Activated naive CD4-positive, alpha-beta T cell treated with anti-CD3 and anti-CD28 coated beads, Interleukin-2, amount 50 U/mL, for 24 hours (primary cell): ENCODE data around the gene NUP188.
"Not testable (repeated sequence)": the region's sequence is repeated elsewhere in the genome, so short reads cannot be mapped to it uniquely, and the experiment has no call there.

Experiments used
- H3K27ac Mint-ChIP-seq: one replicate; pipeline ENCODE4 v1.8.0; 2021; ENCODE audit warnings: mild to moderate bottlenecking, mixed read lengths
- H3K27me3 Mint-ChIP-seq: one replicate; pipeline ENCODE4 v1.8.0; 2021; ENCODE audit warnings: mixed read lengths
- H3K36me3 Mint-ChIP-seq: one replicate; pipeline ENCODE4 v1.8.0; 2021; ENCODE audit warnings: mixed read lengths
- H3K4me1 Mint-ChIP-seq: one replicate; pipeline ENCODE4 v1.8.0; 2021; ENCODE audit warnings: mixed read lengths
- H3K4me3 Mint-ChIP-seq: one replicate; pipeline ENCODE4 v1.8.0; 2021; ENCODE audit warnings: mild to moderate bottlenecking, mixed read lengths
- H3K9me3 Mint-ChIP-seq: one replicate; pipeline ENCODE4 v1.8.0; 2021; ENCODE audit warnings: mixed read lengths

NUP188 gene

DNA sequence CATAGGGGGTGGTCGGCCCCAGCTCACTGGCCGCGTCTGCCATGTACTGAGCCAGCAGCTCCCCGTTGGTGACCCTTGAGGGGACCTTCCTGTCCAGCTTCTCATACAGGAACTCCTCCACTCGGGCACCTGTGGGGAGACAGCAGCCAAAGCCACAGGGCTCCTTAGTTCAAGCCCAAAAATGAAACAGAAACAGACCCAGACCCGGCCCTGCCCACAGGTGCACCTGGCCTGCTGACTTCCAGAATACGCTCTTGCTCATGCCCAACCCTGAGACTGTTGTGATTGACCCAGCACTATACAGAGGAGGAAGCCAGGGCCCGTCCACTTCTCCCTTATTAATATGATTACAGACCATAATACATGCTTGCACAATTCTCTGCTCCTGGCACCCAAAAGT lies 73.6 kb downstream of the NUP188 start:
- no peaks in the 10 kb centered on the region for H3K9me3 Mint-ChIP-seq
- no peaks in the 10 kb centered on the region for H3K36me3 Mint-ChIP-seq
- no peak overlapping the region for H3K27ac Mint-ChIP-seq
- peaks cover 26% of the 10 kb centered on the region for H3K4me1 Mint-ChIP-seq
- H3K27me3 Mint-ChIP-seq = no peaks in the 10 kb centered on the region
- no peak overlapping the region for H3K4me3 Mint-ChIP-seq

DNA sequence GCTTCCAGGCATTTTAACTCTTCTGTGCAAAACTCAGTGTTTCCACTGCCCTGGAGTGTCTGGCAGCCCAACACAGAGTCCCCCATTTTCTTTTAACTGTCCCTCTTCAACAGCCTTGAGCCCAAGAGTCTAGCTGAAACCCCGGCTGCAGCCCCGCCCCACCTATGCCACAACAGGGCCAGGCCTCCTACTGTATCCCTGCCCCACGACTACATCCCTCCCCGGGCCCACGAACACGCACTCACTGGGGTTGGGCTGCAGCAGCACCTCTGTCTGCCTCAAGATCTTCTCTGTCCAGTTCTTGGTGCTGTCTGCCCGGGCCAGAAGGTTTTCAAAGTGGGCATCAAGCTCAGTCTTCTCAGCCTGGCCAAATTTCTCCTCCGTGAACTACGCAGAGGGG lies 74.5 kb downstream of the NUP188 start:
- no peaks in the 10 kb centered on the region for H3K36me3 Mint-ChIP-seq
- peaks cover 35% of the 10 kb centered on the region for H3K4me1 Mint-ChIP-seq
- H3K27me3 Mint-ChIP-seq = no peaks in the 10 kb centered on the region
- no peak overlapping the region for H3K4me3 Mint-ChIP-seq
- no peak overlapping the region for H3K27ac Mint-ChIP-seq
- H3K9me3 Mint-ChIP-seq = no peaks in the 10 kb centered on the region

DNA sequence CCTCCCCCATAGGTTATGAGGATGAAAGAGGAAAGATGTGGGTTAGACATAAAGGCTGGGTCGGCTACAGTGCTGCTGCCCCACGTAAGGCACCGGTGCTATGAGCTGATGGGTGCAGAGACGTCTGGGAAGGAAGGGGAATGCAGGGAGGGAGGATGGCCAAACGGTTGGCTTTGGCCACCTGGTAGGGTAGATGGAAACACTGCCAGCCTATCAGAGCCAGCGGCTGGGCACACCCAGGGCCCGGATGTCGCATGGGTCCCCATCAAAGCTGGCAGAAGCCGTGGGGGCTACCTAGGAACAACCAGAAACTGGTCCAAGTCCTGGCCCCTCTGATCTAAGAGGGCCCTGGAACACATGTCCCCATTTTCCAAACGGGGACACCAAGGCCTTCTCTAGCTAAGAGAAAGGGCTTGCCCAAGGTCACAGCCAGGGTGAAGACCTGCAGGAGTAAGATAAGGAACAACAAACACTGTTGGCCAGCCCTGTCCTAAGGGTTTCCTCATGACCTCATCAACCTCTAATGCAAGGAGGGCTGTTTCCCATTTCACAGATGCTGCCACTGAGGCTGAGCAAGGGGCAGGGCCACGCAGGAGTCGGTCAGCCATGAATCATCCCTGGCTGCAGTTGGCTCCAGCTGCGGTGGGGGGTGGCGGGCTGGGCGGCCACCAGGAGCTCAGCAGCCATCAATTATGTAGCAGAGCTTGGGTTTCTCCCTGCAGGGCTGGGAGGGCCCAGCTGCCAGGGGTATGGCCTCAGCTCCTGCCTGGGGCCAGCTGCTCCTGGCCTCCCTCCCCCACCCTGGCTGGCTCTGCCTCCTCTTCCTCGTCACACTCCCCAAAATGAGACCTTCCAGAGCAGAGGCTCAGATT lies 75.8 kb downstream of the NUP188 start:
- Mint-ChIP-seq H3K4me3 (no peak overlapping the region), H3K36me3 (no peaks in the 10 kb centered on the region), H3K27me3 (no peaks in the 10 kb centered on the region), H3K27ac (no peak overlapping the region), H3K9me3 (no peaks in the 10 kb centered on the region), H3K4me1 (peaks cover 41% of the 10 kb centered on the region)

DNA sequence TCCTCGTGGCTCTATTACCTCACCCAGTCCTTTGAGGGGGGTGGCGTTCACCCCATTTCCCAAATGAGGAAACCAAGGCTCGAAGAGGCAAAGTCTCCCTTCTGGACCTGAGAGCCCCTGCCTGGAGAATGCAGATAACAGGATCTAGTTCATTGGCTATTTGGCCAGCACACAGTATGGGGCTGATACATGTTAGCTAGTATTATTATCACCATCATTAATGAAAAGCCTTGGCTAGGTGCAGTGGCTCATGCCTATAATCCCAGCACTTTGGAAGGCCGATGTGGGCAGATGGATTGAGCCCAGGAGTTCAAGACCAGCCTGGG lies 76.4 kb downstream of the NUP188 start:
- Mint-ChIP-seq H3K27me3 (no peaks in the 10 kb centered on the region), H3K4me1 (peaks cover 42% of the 10 kb centered on the region), H3K9me3 (no peaks in the 10 kb centered on the region), H3K4me3 (no peak overlapping the region), H3K27ac (no peak overlapping the region), H3K36me3 (no peaks in the 10 kb centered on the region)

DNA sequence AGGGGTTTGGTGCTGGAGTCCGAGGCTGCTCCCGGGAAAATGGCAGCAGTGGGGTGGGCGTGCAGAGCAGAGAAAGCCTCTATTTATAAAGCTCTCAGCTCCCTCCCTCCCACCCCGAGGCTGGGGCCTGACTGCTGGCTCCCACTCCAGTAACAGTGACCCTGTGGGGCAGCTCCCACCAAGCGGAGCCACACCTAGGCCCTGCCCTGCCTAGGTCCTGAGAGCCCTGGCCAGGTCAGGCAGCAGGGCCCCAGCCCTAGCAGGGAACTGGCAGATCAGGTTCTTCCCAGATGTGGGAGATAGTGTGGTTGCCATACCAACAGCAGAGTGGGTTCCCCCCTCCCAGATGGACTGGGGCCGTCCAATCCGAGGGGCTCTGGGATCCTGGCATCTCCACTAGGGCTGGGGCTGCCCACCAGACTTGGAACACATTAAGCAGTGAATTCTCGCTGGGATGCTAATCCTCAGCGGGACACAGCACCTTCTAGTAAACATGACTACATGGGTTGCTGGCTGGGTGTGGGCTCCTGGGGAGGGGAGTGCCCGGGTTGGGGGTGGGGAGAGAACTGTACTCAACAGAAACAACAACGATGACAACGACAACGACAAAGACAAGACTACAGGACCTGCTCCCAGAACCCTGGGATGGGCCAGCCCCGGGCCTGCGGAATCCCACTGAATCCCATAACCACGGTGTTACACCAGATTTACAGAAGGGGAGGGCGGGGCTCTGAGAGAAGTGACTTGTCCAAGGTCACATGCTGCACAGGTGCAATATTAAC lies 79.1 kb downstream of the NUP188 start:
- no peaks in the 10 kb centered on the region for H3K27me3 Mint-ChIP-seq
- H3K36me3 Mint-ChIP-seq = no peaks in the 10 kb centered on the region
- peak overlapping the region; percentile 76 for H3K4me3 Mint-ChIP-seq
- peaks cover 45% of the 10 kb centered on the region for H3K4me1 Mint-ChIP-seq
- H3K9me3 Mint-ChIP-seq = no peaks in the 10 kb centered on the region
- no peak overlapping the region for H3K27ac Mint-ChIP-seq

DNA sequence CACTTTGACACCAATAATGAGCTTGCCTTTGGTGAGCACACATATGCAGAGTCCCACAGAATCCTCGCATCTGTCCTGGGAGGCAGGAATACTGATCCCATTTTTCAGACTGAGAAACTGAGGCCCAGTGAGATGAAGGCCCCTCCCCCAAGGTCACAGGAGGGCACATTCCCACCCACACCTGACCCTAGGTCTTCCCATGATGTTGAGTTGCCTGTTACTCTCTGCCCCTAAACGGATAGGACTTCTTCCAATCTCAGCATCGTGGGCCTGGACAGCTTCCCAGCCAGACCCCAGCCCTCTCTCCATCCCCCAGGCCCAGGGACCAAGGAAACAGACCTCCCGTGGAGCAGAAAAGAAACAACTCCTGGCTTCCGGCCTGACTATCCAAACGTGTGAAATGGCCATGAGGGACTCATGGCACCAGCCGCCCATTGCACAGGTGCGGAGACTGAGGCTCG lies 79.8 kb downstream of the NUP188 start:
- Mint-ChIP-seq H3K27me3 (no peaks in the 10 kb centered on the region), H3K27ac (no peak overlapping the region), H3K4me3 (peak overlapping the region; percentile 76), H3K4me1 (peaks cover 40% of the 10 kb centered on the region), H3K36me3 (no peaks in the 10 kb centered on the region), H3K9me3 (no peaks in the 10 kb centered on the region)

DNA sequence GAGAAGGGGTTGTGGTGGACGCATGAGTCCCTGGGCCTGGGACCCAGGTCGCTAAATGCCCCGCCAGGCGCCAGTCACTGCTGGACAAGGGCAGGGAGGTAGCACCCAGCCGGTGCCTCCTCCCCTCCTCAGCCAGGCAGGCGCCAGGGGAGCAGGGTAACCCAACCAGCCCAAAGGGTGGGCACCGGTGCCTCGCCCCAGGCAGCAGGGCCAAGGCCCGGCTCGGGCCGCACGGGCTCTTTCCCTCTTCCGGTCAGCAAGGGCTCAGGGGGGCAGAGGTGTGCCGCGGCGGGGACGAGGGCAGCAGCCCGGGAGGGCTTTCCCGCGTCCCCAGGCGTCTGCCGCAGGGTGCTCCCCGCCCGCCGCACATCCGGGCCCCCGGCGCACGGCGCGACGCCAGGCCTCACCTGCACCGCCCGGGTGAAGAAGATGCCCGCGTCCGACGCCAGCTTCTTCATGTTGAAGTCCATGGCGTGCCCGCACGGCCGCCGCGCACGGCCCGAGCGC lies 80.2 kb downstream of the NUP188 start:
- Mint-ChIP-seq H3K27ac (no peak overlapping the region), H3K36me3 (no peaks in the 10 kb centered on the region), H3K4me3 (peak overlapping the region; percentile 76), H3K9me3 (no peaks in the 10 kb centered on the region), H3K4me1 (peaks cover 37% of the 10 kb centered on the region), H3K27me3 (no peaks in the 10 kb centered on the region)

DNA sequence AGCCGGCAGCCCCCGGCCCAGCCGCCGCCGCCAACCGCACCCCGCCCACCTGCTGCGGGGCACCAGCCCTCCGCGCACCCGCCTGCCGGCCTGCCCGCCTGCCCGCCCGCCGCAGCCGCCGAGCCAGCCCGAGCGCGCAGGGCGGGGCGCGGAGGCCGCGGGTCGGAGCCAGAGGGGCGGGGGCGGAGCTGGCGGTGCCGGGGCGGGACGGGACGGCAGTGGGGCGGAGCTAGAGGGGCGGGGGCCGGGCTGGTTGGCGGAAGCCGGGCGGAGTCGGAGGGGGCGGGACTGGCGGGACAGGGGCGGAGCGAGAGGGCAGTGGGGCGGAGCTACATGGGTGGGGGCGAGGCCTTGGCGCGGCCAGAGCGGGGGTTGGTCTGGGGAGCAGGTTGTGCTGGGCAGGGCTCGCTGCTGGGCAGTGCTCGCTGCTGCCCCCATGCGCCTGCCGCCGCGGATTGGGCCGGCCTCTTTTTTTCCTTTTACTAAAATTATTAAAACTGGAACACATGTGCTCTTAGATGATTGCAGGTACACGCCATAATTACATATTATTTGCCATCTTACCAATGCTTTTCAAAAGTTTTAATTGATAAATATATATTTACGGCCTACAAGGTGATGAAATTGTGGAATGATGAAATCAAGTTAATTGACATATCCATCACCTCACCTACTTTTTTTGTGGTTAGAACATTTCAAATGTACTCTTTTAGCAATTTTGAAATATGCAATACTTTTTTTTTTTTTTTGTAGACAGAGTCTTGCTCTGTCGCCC lies 80.9 kb downstream of the NUP188 start, which contains the start of gene SH3GLB2:
SH3GLB2 (minus strand) TSS at position 140 of the 775 bp plus-strand sequence. CDS start 177 bp downstream, outside the sequence.
- H3K27me3 Mint-ChIP-seq = no peaks in the 10 kb centered on the region
- H3K4me3 Mint-ChIP-seq = peak within 1 kb of the TSS; percentile 76
- no peaks in the 10 kb centered on the region for H3K36me3 Mint-ChIP-seq
- H3K4me1 Mint-ChIP-seq = peaks cover 33% of the 10 kb centered on the region
- H3K9me3 Mint-ChIP-seq = no peaks in the 10 kb centered on the region
- no peak within 1 kb of the TSS for H3K27ac Mint-ChIP-seq

DNA sequence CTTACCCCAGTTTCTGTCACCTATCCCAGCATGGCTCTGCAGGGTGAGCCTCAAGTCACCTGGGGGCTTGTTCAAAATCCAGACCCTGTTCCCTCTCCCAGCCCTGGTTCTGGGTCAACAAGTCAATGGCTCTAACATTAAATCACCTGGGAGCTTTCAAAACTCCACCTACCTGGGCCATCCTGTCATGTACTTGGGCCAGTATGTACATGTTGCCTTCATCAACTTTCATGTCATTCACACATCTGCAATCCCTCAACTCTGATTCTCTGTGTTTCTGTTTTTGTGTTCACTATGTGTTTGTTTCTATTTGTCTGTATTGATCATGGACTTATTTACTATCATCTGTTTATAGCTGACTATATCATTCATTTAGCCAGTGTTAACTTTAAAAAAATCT lies 82.7 kb downstream of the NUP188 start:
- H3K27me3 Mint-ChIP-seq = no peaks in the 10 kb centered on the region
- peaks cover 32% of the 10 kb centered on the region for H3K4me1 Mint-ChIP-seq
- peak overlapping the region; percentile 1 for H3K4me3 Mint-ChIP-seq
- no peaks in the 10 kb centered on the region for H3K36me3 Mint-ChIP-seq
- no peaks in the 10 kb centered on the region for H3K9me3 Mint-ChIP-seq
- peak overlapping the region; percentile 7 for H3K27ac Mint-ChIP-seq

DNA sequence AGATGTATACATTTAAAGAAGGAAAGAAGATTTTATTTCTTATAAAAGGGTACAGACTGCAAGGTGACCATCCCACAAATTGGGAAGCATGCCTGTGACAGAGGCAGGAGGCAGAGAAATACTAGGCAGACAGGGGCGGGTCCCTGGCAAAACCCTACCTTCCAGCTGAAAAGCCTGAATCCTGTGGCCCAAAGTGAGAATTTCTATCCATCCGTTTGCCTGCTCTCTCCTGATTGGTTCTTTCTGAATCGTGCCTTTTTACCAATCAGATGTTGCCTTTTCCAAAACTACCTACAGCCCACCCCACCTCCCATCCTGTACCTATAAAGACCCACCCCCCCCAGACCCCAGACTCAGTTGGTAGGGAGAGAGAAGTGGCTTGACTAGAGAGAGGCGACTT lies 84.0 kb downstream of the NUP188 start:
- Mint-ChIP-seq H3K27ac (no peak overlapping the region), H3K4me3 (no peak overlapping the region), H3K27me3 (no peaks in the 10 kb centered on the region), H3K9me3 (no peaks in the 10 kb centered on the region), H3K4me1 (peaks cover 22% of the 10 kb centered on the region), H3K36me3 (no peaks in the 10 kb centered on the region)

DNA sequence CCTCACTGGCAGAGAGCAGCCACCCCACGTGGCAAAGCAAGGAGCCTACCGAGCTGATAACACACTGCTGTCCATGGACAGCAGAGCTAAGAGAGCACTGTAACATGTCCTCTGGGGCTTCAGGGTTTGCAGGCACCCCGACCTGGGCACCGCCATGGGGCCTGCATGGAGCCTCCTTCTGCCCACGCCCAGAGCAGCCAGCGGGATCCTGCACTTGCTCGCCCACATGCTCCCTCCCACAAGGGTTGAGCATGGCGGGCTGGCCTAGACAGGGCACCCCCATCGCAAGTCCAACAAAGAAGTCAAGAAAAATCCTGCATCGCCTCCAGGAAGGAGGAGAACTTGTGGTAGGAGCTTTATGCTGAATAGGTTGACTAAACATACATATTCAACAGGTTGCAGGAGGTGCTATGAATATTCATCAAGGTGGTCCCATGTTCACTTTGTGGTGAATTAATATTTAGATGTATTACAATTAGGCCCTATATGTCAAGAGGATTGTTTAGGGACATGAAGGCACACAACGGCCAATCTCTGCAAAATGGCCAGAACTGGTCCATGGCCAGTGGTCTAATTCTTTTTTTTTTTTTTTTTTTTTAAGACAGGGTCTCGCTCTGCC lies 85.2 kb downstream of the NUP188 start:
- Mint-ChIP-seq H3K27me3 (no peaks in the 10 kb centered on the region), H3K4me3 (no peak overlapping the region)

DNA sequence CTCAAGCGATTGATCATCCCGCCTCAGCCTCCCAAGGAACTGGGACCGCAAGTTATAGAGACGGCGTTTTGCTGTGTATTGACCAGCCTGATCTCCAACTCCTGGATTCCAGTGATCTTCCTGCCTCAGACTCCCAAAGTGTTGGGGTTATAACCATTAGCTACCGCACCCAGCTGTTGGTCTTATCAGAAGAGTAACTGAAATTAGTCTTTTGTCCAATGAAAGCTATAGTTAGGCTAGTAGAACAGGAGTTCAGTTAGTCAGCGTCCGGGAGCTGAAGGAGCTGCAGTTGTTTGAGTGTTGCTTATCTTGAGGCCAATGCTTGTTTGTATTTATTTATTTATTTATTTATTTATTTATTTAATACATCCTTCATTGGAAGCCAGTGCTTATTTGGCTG lies 85.7 kb downstream of the NUP188 start:
- H3K4me1 Mint-ChIP-seq = peaks cover 26% of the 10 kb centered on the region
- no peak overlapping the region for H3K4me3 Mint-ChIP-seq
- no peaks in the 10 kb centered on the region for H3K9me3 Mint-ChIP-seq
- H3K27me3 Mint-ChIP-seq = no peaks in the 10 kb centered on the region
- no peak overlapping the region for H3K27ac Mint-ChIP-seq
- no peaks in the 10 kb centered on the region for H3K36me3 Mint-ChIP-seq

More for the DNA sequence above, 85.2 kb downstream of the NUP188 start:
- Mint-ChIP-seq H3K36me3 (no peaks in the 10 kb centered on the region), H3K9me3 (no peaks in the 10 kb centered on the region), H3K27ac (no peak overlapping the region), H3K4me1 (peaks cover 20% of the 10 kb centered on the region)

DNA sequence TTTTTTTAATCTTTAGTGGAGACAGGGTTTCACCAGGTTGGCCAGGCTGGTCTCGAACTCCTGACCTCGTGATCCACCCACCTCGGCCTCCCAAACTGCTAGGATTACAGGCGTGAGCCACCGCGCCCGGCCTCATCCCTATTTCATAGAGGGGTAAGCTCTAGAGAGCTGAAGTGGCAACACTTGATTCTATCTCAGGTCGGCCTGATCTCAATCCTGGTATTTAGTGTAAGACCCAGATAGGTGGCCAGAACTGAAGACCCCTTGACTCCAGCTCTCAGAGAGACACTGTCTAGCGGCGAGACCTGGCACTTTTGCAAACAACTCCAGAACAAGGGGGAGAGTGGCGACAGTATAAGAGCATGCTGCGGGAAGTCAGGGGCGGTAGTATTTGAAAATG lies 88.3 kb downstream of the NUP188 start:
- H3K27me3 Mint-ChIP-seq, H3K36me3 Mint-ChIP-seq, H3K9me3 Mint-ChIP-seq: not testable (repeated sequence)
- H3K4me3 Mint-ChIP-seq = peak overlapping the region; percentile 96
- peaks cover 24% of the 10 kb centered on the region for H3K4me1 Mint-ChIP-seq
- H3K27ac Mint-ChIP-seq = peak overlapping the region; percentile 77

DNA sequence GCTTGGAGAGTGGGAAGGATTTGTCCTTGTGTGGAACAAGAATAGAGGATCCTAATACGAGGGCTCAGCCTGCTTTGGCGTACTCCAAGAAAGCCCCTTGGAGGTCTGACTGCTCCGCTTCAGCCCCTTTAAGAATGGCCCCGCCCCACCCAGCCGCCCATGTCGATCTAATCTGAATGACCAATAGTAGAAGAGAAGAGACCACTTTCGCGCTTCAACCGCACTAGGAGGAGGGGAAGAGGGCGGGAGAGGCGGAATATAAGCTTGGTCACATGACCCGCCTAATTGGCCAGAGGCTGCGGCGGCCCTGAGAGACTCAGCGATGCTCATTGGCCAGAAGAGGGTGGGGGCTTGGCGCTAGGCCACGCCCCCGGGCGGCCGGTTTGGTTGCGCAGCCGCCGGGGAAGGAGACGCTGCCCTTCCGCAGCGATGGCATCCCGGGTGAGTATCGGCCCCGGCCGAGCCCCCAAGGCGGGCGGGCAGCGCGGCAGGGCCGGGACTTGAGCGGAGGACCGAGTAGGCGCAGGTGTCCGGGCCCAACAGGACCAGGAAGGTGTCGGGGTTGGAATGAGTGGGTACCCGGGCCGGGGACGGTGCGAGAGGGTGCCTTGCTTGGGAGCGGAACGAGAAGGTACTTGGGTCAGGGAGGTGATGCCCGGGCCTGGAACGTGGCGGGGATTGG lies 88.9 kb downstream of the NUP188 start, which contains the start of gene MIGA2:
MIGA2 (plus strand) TSS at position 386 of the 682 bp plus-strand sequence. CDS start 3,969 bp downstream, outside the sequence.
- Mint-ChIP-seq H3K4me1 (peaks cover 24% of the 10 kb centered on the region), H3K36me3 (no peaks in the 10 kb centered on the region), H3K27me3 (no peaks in the 10 kb centered on the region), H3K9me3 (no peaks in the 10 kb centered on the region), H3K4me3 (peak within 1 kb of the TSS; percentile 96), H3K27ac (peak within 1 kb of the TSS; percentile 77)
